Liver (tissue), 9 donors: ENCODE measurements around the gene PSMB4. TPM values are rescaled to one million over a fixed set of nuclear protein-coding genes. Genes with fewer than 3 reads are reported as not detected.
"Not testable (repeated sequence)": the region's sequence is repeated elsewhere in the genome, so short reads cannot be mapped to it uniquely, and the experiment has no call there.

Experiments used
- DNase-seq: peaks from one replicate; pipeline ENCODE4 v3.0.0-alpha.2; 2017; ENCODE audit warnings: low spot score
- H3K27ac ChIP-seq, 2 donors: one replicate each; pipeline ENCODE4 v1.7.0; 2013; ENCODE audit warnings: inconsistent platforms in 2 of 2, low read length in 2 of 2, control low read depth in 1 of 2, low read depth in 1 of 2, mild to moderate bottlenecking in 1 of 2
- H3K27me3 ChIP-seq, 4 donors: one replicate each; pipeline versions ENCODE4 v1.6.1 to v1.7.0; 2013; ENCODE audit warnings: low read length in 3 of 4, inconsistent platforms in 1 of 4, mild to moderate bottlenecking in 1 of 4, moderate library complexity in 1 of 4; ENCODE audit not compliant: control insufficient read depth in 4 of 4, insufficient read depth in 4 of 4
- H3K36me3 ChIP-seq, 4 donors: one replicate each; pipeline versions ENCODE4 v1.6.1 to v1.7.0; 2013; ENCODE audit warnings: low read length in 3 of 4, mild to moderate bottlenecking in 3 of 4, low read depth in 1 of 4, moderate library complexity in 1 of 4; ENCODE audit not compliant: control insufficient read depth in 4 of 4, insufficient read depth in 3 of 4
- H3K4me1 ChIP-seq, 4 donors: one replicate each; pipeline versions ENCODE4 v1.6.1 to v1.7.0; 2013; ENCODE audit warnings: low read length in 3 of 4, mild to moderate bottlenecking in 3 of 4, moderate library complexity in 1 of 4; ENCODE audit not compliant: control insufficient read depth in 4 of 4, insufficient read depth in 4 of 4
- H3K4me3 ChIP-seq, 3 donors: one replicate each; pipeline versions ENCODE4 v1.6.1 to v1.7.0; 2013; ENCODE audit warnings: low read length in 3 of 3, control low read depth in 1 of 3, low read depth in 1 of 3, mild to moderate bottlenecking in 1 of 3
- H3K9ac ChIP-seq, 2 donors: one replicate each; pipeline ENCODE4 v1.7.0; 2013; ENCODE audit warnings: low read length in 2 of 2, mild to moderate bottlenecking in 2 of 2, moderate library complexity in 2 of 2, control low read depth in 1 of 2, low read depth in 1 of 2
- H3K9me3 ChIP-seq, 4 donors: one replicate each; pipeline versions ENCODE4 v1.6.1 to v1.7.0; 2013; ENCODE audit warnings: low read length in 3 of 4; ENCODE audit not compliant: control insufficient read depth in 4 of 4
- ATF3 ChIP-seq: IDR thresholded peaks from 2 replicates; pipeline ENCODE4 v1.6.1; 2016; ENCODE audit warnings: antibody characterized with exemption
- CTCF ChIP-seq: fragments of 150-350 bp; IDR thresholded peaks from 2 replicates; pipeline ENCODE4 v1.5.1; 2017; ENCODE audit warnings: improper control_type of control experiment, low read depth, low read length; ENCODE audit not compliant: missing input control
- EGR1 ChIP-seq, 2 donors: IDR thresholded peaks; 2 replicates each; pipeline ENCODE4 v1.6.1; 2016 to 2018; ENCODE audit warnings: antibody characterized with exemption in 2 of 2, low read depth in 2 of 2
- FOXA1 ChIP-seq: IDR thresholded peaks from 2 replicates; pipeline ENCODE4 v1.6.1; 2016; ENCODE audit warnings: antibody characterized with exemption
- FOXA2 ChIP-seq: IDR thresholded peaks from 2 replicates; pipeline ENCODE4 v1.6.1; 2016; ENCODE audit warnings: antibody characterized with exemption
- GABPA ChIP-seq, 2 donors: IDR thresholded peaks in 1 of 2; conservative IDR thresholded peaks in 1 of 2; 2 replicates each; pipeline ENCODE4 v1.6.1; 2016; ENCODE audit warnings: antibody characterized with exemption in 2 of 2, mild to moderate bottlenecking in 1 of 2, moderate library complexity in 1 of 2
- HNF4A ChIP-seq, 2 donors: conservative IDR thresholded peaks; 2 replicates each; pipeline ENCODE4 v1.6.1; 2016; ENCODE audit warnings: antibody characterized with exemption in 2 of 2, mild to moderate bottlenecking in 2 of 2
- HNF4G ChIP-seq: IDR thresholded peaks from 2 replicates; pipeline ENCODE4 v1.6.1; 2016; ENCODE audit warnings: antibody characterized with exemption
- JUND ChIP-seq, 2 donors: IDR thresholded peaks; 2 replicates each; pipeline ENCODE4 v1.6.1; 2016; ENCODE audit warnings: antibody characterized with exemption in 2 of 2
- MAX ChIP-seq: IDR thresholded peaks from 2 replicates; pipeline ENCODE4 v1.6.1; 2016; ENCODE audit warnings: antibody characterized with exemption
- NR2F2 ChIP-seq: IDR thresholded peaks from 2 replicates; pipeline ENCODE4 v1.6.1; 2016; ENCODE audit warnings: antibody characterized with exemption
- RAD21 ChIP-seq, 2 donors: IDR thresholded peaks; 2 replicates each; pipeline ENCODE4 v1.6.1; 2016; ENCODE audit warnings: antibody characterized with exemption in 2 of 2, mild to moderate bottlenecking in 2 of 2
- REST ChIP-seq: IDR thresholded peaks from 2 replicates; pipeline ENCODE4 v1.6.1; 2016; ENCODE audit warnings: antibody characterized with exemption, mild to moderate bottlenecking
- RXRA ChIP-seq, 2 donors: IDR thresholded peaks; 2 replicates each; pipeline ENCODE4 v1.6.1; 2017 to 2018; ENCODE audit warnings: antibody characterized with exemption in 2 of 2, mild to moderate bottlenecking in 1 of 2
- SP1 ChIP-seq: IDR thresholded peaks from 2 replicates; pipeline ENCODE4 v1.6.1; 2018; ENCODE audit warnings: antibody characterized with exemption, mild to moderate bottlenecking
- TAF1 ChIP-seq: conservative IDR thresholded peaks from 2 replicates; pipeline ENCODE4 v1.6.1; 2016; ENCODE audit warnings: antibody characterized with exemption, mild to moderate bottlenecking
- YY1 ChIP-seq: IDR thresholded peaks from 2 replicates; pipeline ENCODE4 v1.6.1; 2016; ENCODE audit warnings: antibody characterized with exemption, mild to moderate bottlenecking
- ZBTB33 ChIP-seq: IDR thresholded peaks from 2 replicates; pipeline ENCODE4 v1.6.1; 2016; ENCODE audit warnings: antibody characterized with exemption
- WGBS: extraction: QIAGEN DNeasy Blood & Tissue Kit; methylation state at CpG from one replicate; pipeline ENCODE4 v1.1.7; 2013; 5-methylcytosine and 5-hydroxymethylcytosine counted together
- polyA plus RNA-seq, 2 donors: library from polyadenylated mRNA; stranded (reverse) in 1 of 2; unstranded in 1 of 2; fragments of 200-250 nt in 1 of 2; fragments of >200 nt in 1 of 2; fragmentation: Nextera tagmentation in 1 of 2; extraction: Ambion mirVana in 1 of 2; gene quantifications; one replicate each; pipeline versions ENCODE4 v1.2.1 to v1.2.3, GENCODE V29; 2013 to 2015
- total RNA-seq, 2 donors: library from RNA; depleted of rRNA; stranded (reverse); fragments of >200 nt; gene quantifications; one replicate each; pipeline ENCODE4 v1.2.3, GENCODE V29; 2014
- donor health status: healthy.
- donor health status: healthy.
- donor health status: healthy.
- donor health status: healthy.
- donor health status: healthy.

PSMB4 gene
- total and polyA plus RNA-seq, 4 donors, result 130 to 228 (median 202) TPM

- H3K4me3 ChIP-seq, result no peak overlapping the region
- no peaks in the 10 kb centered on the region for H3K9me3 ChIP-seq
- no peak for DNase-seq
- H3K27ac ChIP-seq, result no peak overlapping the region
- no peaks in the 10 kb centered on the region for H3K27me3 ChIP-seq
- H3K9ac ChIP-seq, result no peak overlapping the region
- no peaks in the 10 kb centered on the region for H3K36me3 ChIP-seq
- no peak for TF ChIP-seq MAX
- no peak for TF ChIP-seq GABPA (IDR thresholded peaks at IDR 0.05 in 1 of 2, conservative IDR thresholded peaks at IDR 0.05 in 1 of 2)
- TF ChIP-seq YY1, result no peak
- no peak for TF ChIP-seq RAD21 (IDR thresholded peaks at IDR 0.05)
- TF ChIP-seq ZBTB33, result no peak
- no peak for TF ChIP-seq REST
- TF ChIP-seq FOXA2, result no peak
- TF ChIP-seq EGR1 (IDR thresholded peaks at IDR 0.05; ENCODE audit: low read depth in 2 of 2), result no peak
- no peak for TF ChIP-seq ATF3
- no peak for TF ChIP-seq TAF1
- no peak for TF ChIP-seq RXRA (IDR thresholded peaks at IDR 0.05)
- TF ChIP-seq HNF4G, result no peak
- TF ChIP-seq JUND (IDR thresholded peaks at IDR 0.05), result no peak
- TF ChIP-seq SP1, result no peak
- no peak for TF ChIP-seq CTCF
- TF ChIP-seq HNF4A (conservative IDR thresholded peaks at IDR 0.05), result no peak
- TF ChIP-seq NR2F2, result no peak
- TF ChIP-seq FOXA1, result no peak
- H3K4me1 ChIP-seq, result peaks cover 0 to 6% (median 4%) of the 10 kb centered on the region in 4 donors
Observed at GRCh38 chr1:151393583-151393982, 5.8 kb upstream of the PSMB4 start.

- H3K9ac ChIP-seq, H3K36me3 ChIP-seq, H3K9me3 ChIP-seq, DNase-seq, H3K27ac ChIP-seq, H3K4me3 ChIP-seq, H3K27me3 ChIP-seq: not testable (repeated sequence)
- 90% methylated on average over 5 of the region's 5 CpGs for WGBS
- peaks cover under 1 to 15% (median 13%) of the 10 kb centered on the region in 4 donors for H3K4me1 ChIP-seq
Observed at GRCh38 chr1:151396265-151396664, 3.1 kb upstream of the PSMB4 start.
